AG04450 (cell line): ENCODE measurements around the gene DACH2. TPM values are rescaled to one million over a fixed set of nuclear protein-coding genes. Genes with fewer than 3 reads are reported as not detected.

Source experiments
- CTCF ChIA-PET: fragments of 300-600, 350-600 bp; formaldehyde crosslinking; extraction: SDS; loops from one replicate; lab custom pipeline; 2022; ENCODE audit warnings: antibody characterized with exemption, inconsistent platforms; lab: Charles Lee
- POLR2A ChIA-PET: fragments of 350-600 bp; formaldehyde crosslinking; extraction: SDS; loops from one replicate; lab custom pipeline; 2021; ENCODE audit warnings: antibody characterized with exemption, inconsistent platforms; lab: Yijun Ruan, JAX
- DNase-seq: peaks from one replicate; pipeline ENCODE4 v3.0.0-alpha.2; 2011; ENCODE audit warnings: low read depth, low spot score
- H3K27ac ChIP-seq: one replicate; pipeline ENCODE4 v1.5.1; 2012; ENCODE audit warnings: low read depth, low read length, control low read depth
- H3K27me3 ChIP-seq: one replicate; pipeline ENCODE4 v1.6.0; 2012; ENCODE audit warnings: low read length; ENCODE audit not compliant: control insufficient read depth, insufficient read depth
- H3K4me3 ChIP-seq: 2 replicates; pipeline ENCODE4 v1.5.1; 2011; ENCODE audit warnings: mild to moderate bottlenecking, low read depth, low read length, control low read depth
- H3K9me3 ChIP-seq: 2 replicates; pipeline ENCODE4 v1.5.1; 2012; ENCODE audit warnings: low read length; ENCODE audit not compliant: control insufficient read depth, insufficient read depth
- CTCF ChIP-seq: IDR thresholded peaks from 2 replicates; pipeline ENCODE4 v1.5.1; 2011; ENCODE audit warnings: low read depth, low read length, control low read depth, inconsistent platforms
- polyA plus RNA-seq: library from polyadenylated mRNA; depleted of rRNA; stranded (reverse); fragments of >200 nt; gene quantifications from 2 replicates; pipeline ENCODE4 v1.2.3, GENCODE V29; 2011

DACH2 gene
- polyA plus RNA-seq, 1 experiment, result 0.61 TPM

GRCh38 chrX:86329174-86329573, 180.9 kb downstream of the DACH2 start:
- H3K4me3 ChIP-seq, result no peak overlapping the region
- POLR2A ChIA-PET, result no interaction called here
- TF ChIP-seq CTCF, result no peak
- H3K9me3 ChIP-seq, result no peaks in the 10 kb centered on the region
- DNase-seq, result no peak
- no peak overlapping the region for H3K27ac ChIP-seq
- no peaks in the 10 kb centered on the region for H3K27me3 ChIP-seq
- CTCF ChIA-PET, result no interaction called here

GRCh38 chrX:86348669-86349068, 200.4 kb downstream of the DACH2 start:
- no peak for DNase-seq
- no peak for TF ChIP-seq CTCF
- Histone ChIP-seq H3K4me3 (no peak overlapping the region), H3K27me3 (no peaks in the 10 kb centered on the region), H3K9me3 (peaks cover 4% of the 10 kb centered on the region; the same call in 1 of the 2 replicates), H3K27ac (no peak overlapping the region)
- ChIA-PET CTCF (no interaction called here), POLR2A (no interaction called here)

GRCh38 chrX:86349115-86349514, 200.9 kb downstream of the DACH2 start:
- peaks cover 4% of the 10 kb centered on the region; the same call in 1 of the 2 replicates for H3K9me3 ChIP-seq
- CTCF ChIA-PET, result no interaction called here
- no peak for DNase-seq
- TF ChIP-seq CTCF, result no peak
- no peak overlapping the region for H3K4me3 ChIP-seq
- H3K27me3 ChIP-seq, result no peaks in the 10 kb centered on the region
- POLR2A ChIA-PET, result no interaction called here
- no peak overlapping the region for H3K27ac ChIP-seq

GRCh38 chrX:86369847-86370630, 221.8 kb downstream of the DACH2 start:
- TF ChIP-seq CTCF, result no peak

GRCh38 chrX:86370927-86371326, 222.7 kb downstream of the DACH2 start:
- POLR2A ChIA-PET, result no interaction called here
- CTCF ChIA-PET, result no interaction called here
- Histone ChIP-seq H3K27me3 (no peaks in the 10 kb centered on the region), H3K9me3 (no peaks in the 10 kb centered on the region), H3K4me3 (no peak overlapping the region), H3K27ac (no peak overlapping the region)
- DNase-seq, result no peak
- no peak for TF ChIP-seq CTCF

More at GRCh38 chrX:86369847-86370630, 221.8 kb downstream of the DACH2 start:
- DNase-seq, result no peak
- Histone ChIP-seq H3K9me3 (no peaks in the 10 kb centered on the region), H3K27me3 (no peaks in the 10 kb centered on the region), H3K27ac (no peak overlapping the region), H3K4me3 (no peak overlapping the region)
- ChIA-PET CTCF (no interaction called here), POLR2A (no interaction called here)
